Measurements from ENCODE around the gene LLPH. TPM values are rescaled to one million over a fixed set of nuclear protein-coding genes. Genes with fewer than 3 reads are reported as not detected.

LLPH gene
- total and polyA plus RNA-seq, 8 donors: 0.29 to 28.1 (median 13.2) TPM

DNA sequence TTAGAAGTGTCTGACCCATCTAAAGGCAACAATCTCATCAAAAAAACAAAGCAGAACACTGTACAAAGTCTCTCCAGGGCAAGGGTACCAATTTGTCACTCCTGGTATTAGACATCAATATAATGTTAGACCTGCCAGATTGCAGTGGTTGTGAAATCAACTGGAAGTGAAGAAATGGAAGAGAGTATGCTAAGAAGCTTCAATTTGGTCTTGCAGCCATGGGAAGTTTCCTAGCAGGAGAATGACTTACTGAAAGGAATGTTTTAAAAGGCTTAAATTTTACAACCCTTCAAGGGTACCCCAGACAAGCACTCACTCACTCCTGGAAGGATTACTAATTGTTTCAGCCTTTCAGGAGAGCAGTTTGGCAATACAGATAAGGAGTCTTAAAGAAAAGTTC, 18.9 kb downstream of the LLPH start:
- H3K36me3 ChIP-seq: no peaks in the 10 kb centered on the region
- no peaks in the 10 kb centered on the region for H3K9me3 ChIP-seq
- no peak for DNase-seq
- TF ChIP-seq POLR2A (IDR thresholded peaks at IDR 0.05) (no peak), EP300 (IDR thresholded peaks at IDR 0.05) (no peak), POLR2AphosphoS5 (IDR thresholded peaks at IDR 0.05) (no peak)
- TF ChIP-seq, protein P1, sequence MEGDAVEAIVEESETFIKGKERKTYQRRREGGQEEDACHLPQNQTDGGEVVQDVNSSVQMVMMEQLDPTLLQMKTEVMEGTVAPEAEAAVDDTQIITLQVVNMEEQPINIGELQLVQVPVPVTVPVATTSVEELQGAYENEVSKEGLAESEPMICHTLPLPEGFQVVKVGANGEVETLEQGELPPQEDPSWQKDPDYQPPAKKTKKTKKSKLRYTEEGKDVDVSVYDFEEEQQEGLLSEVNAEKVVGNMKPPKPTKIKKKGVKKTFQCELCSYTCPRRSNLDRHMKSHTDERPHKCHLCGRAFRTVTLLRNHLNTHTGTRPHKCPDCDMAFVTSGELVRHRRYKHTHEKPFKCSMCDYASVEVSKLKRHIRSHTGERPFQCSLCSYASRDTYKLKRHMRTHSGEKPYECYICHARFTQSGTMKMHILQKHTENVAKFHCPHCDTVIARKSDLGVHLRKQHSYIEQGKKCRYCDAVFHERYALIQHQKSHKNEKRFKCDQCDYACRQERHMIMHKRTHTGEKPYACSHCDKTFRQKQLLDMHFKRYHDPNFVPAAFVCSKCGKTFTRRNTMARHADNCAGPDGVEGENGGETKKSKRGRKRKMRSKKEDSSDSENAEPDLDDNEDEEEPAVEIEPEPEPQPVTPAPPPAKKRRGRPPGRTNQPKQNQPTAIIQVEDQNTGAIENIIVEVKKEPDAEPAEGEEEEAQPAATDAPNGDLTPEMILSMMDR (IDR thresholded peaks at IDR 0.05): no peak
- peaks cover 0 to 6% (median 2%) of the 10 kb centered on the region in 4 donors for H3K4me1 ChIP-seq
- H3K27me3 ChIP-seq: no peaks in the 10 kb centered on the region
- H3K4me3 ChIP-seq: no peak overlapping the region
- intact Hi-C loops (cut with DNase I; ENCODE audit: low total_unique reads): no loop called here
- H3K27ac ChIP-seq: no peak overlapping the region

- no peaks in the 10 kb centered on the region for H3K9me3 ChIP-seq
- intact Hi-C loops (cut with DNase I; ENCODE audit: low total_unique reads): no loop called here
- TF ChIP-seq POLR2AphosphoS5 (IDR thresholded peaks at IDR 0.05) (no peak), POLR2A (IDR thresholded peaks at IDR 0.05) (no peak), EP300 (IDR thresholded peaks at IDR 0.05) (no peak)
- TF ChIP-seq, protein P1 (IDR thresholded peaks at IDR 0.05): no peak
- no peak for DNase-seq
- H3K4me3 ChIP-seq: no peak overlapping the region
- H3K27ac ChIP-seq: no peak overlapping the region
- peaks cover 0 to 6% (median 2%) of the 10 kb centered on the region in 4 donors for H3K4me1 ChIP-seq
- H3K36me3 ChIP-seq: no peaks in the 10 kb centered on the region
- no peaks in the 10 kb centered on the region for H3K27me3 ChIP-seq
- WGBS, 5 donors: 65 to 75% (median 69%) methylated on average over 4 of the region's 4 CpGs
Measured at GRCh38 chr12:66109056-66109455, 21.5 kb downstream of the LLPH start.

GRCh38 chr12:66108386-66108785, 22.2 kb downstream of the LLPH start:
- DNase-seq: no peak
- WGBS, 5 donors: 80 to 91% (median 87%) methylated on average over 1 of the region's 1 CpG
- peaks cover 0 to 6% (median 2%) of the 10 kb centered on the region in 4 donors for H3K4me1 ChIP-seq
- H3K36me3 ChIP-seq: no peaks in the 10 kb centered on the region
- intact Hi-C loops (cut with DNase I; ENCODE audit: low total_unique reads): no loop called here
- no peaks in the 10 kb centered on the region for H3K9me3 ChIP-seq
- H3K27me3 ChIP-seq: no peaks in the 10 kb centered on the region
- TF ChIP-seq POLR2A (IDR thresholded peaks at IDR 0.05) (no peak), EP300 (IDR thresholded peaks at IDR 0.05) (no peak), POLR2AphosphoS5 (IDR thresholded peaks at IDR 0.05) (no peak)
- TF ChIP-seq, protein P1 (IDR thresholded peaks at IDR 0.05): no peak
- H3K4me3 ChIP-seq: no peak overlapping the region
- H3K27ac ChIP-seq: no peak overlapping the region

DNA sequence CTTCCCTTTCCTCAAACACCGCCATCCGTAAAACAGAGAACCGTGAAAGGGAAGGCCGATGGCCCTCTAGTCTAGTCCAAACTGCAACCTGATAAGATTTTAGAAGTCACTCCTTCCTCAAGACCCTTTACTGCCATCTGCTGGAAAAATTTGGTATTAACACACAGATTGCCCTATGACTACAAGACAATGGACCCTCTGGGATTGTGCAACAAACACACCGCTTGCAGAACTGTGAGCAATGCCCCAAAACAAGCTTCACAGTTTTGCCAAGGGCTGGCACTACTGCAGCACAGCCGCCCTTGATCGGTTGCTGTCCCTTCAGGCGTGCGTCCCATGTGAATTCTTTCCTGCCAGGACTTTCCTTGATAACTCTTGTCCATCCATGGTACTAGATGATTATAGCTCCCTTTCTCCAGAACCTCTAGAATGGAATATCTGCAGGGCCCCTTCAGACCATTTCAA, 23.1 kb downstream of the LLPH start:
- Histone ChIP-seq H3K27me3 (no peaks in the 10 kb centered on the region), H3K27ac (no peak overlapping the region), H3K9me3 (no peaks in the 10 kb centered on the region), H3K36me3 (no peaks in the 10 kb centered on the region), H3K4me3 (no peak overlapping the region), H3K4me1 (peaks cover 0 to 6% (median 2%) of the 10 kb centered on the region in 4 donors)
- DNase-seq: peak; percentile 31 to 91
- TF ChIP-seq POLR2A (IDR thresholded peaks at IDR 0.05) (no peak), POLR2AphosphoS5 (IDR thresholded peaks at IDR 0.05) (no peak), EP300 (IDR thresholded peaks at IDR 0.05) (no peak)
- TF ChIP-seq, protein P1 (IDR thresholded peaks at IDR 0.05): peak in 5 of 7 experiments; percentile 72 to 80 (median 78)
- whole genome bisulfite sequencing, 5 donors: 28 to 35% (median 32%) methylated on average over 9 of the region's 9 CpGs
- intact Hi-C loops (cut with DNase I; ENCODE audit: low total_unique reads): no loop called here

Data from stomach (tissue), 9 donors.